GM18907 (cell line): ENCODE results near the gene ROR1.
"Not testable (repeated sequence)": the region's sequence is repeated elsewhere in the genome, so short reads cannot be mapped to it uniquely, and the experiment has no call there.

Experiments
- ATAC-seq: cut with Tn5 transposase; IDR thresholded peaks from one replicate; pipeline ENCODE4 v1.9.1; 2021; ENCODE audit warnings: mild to moderate bottlenecking, moderate library complexity; ENCODE audit not compliant: unreplicated experiment

ROR1 gene

GRCh38 chr1:63757334-63757733 is 16.5 kb upstream of the ROR1 start:
- ATAC-seq, result no peak

- ATAC-seq, result no peak
Observed at GRCh38 chr1:63758791-63759190, 15.0 kb upstream of the ROR1 start.

GRCh38 chr1:63759778-63760177 is 14.0 kb upstream of the ROR1 start:
- no peak for ATAC-seq

GRCh38 chr1:63770381-63770780 is 3.4 kb upstream of the ROR1 start:
- no peak for ATAC-seq

- ATAC-seq, result no peak
Observed at GRCh38 chr1:63772201-63772600, 1.6 kb upstream of the ROR1 start.

GRCh38 chr1:63772876-63773275 is 941 bp upstream of the ROR1 start:
- no peak for ATAC-seq

GRCh38 chr1:63773496-63773814 is 362 bp upstream of the ROR1 start:
- ATAC-seq, result peak; percentile 19

GRCh38 chr1:63774617-63775417 is 1.0 kb downstream of the ROR1 start:
- no peak for ATAC-seq

GRCh38 chr1:63775418-63776127 is 1.8 kb downstream of the ROR1 start:
- ATAC-seq, result no peak

- no peak for ATAC-seq
Observed at GRCh38 chr1:63777286-63777685, 3.5 kb downstream of the ROR1 start.

- no peak for ATAC-seq
Observed at GRCh38 chr1:63777965-63778880, 4.4 kb downstream of the ROR1 start.

GRCh38 chr1:63779338-63780211 is 5.8 kb downstream of the ROR1 start:
- ATAC-seq, result no peak

GRCh38 chr1:63780565-63780964 is 6.7 kb downstream of the ROR1 start:
- no peak for ATAC-seq

GRCh38 chr1:63782982-63783381 is 9.2 kb downstream of the ROR1 start:
- no peak for ATAC-seq

GRCh38 chr1:63784083-63784482 is 10.3 kb downstream of the ROR1 start:
- no peak for ATAC-seq

GRCh38 chr1:63784489-63785390 is 10.9 kb downstream of the ROR1 start:
- no peak for ATAC-seq

- not testable (repeated sequence) for ATAC-seq
Observed at GRCh38 chr1:63787270-63787669, 13.5 kb downstream of the ROR1 start.

- no peak for ATAC-seq
Observed at GRCh38 chr1:63787875-63788274, 14.1 kb downstream of the ROR1 start.

GRCh38 chr1:63789856-63790605 is 16.2 kb downstream of the ROR1 start:
- ATAC-seq, result no peak
